ENCODE results near the gene TNXB.
"Not testable (repeated sequence)": the region's sequence is repeated elsewhere in the genome, so short reads cannot be mapped to it uniquely, and the experiment has no call there.

Gene TNXB

GRCh38 chr6:32050562-32050961, 58.6 kb downstream of the TNXB start:
- Histone ChIP-seq H3K4me1 (ENCODE audit: control insufficient read depth, low read depth, low read length) (no peaks in the 10 kb centered on the region), H3K27ac (ENCODE audit: low read depth, low read length) (no peak overlapping the region), H2BK15ac (replicated peaks; ENCODE audit: low read depth) (no peak overlapping the region), H3K4me3 (ENCODE audit: low read length) (no peak overlapping the region), H3K79me2 (ENCODE audit: control insufficient read depth, insufficient read depth, low read length) (no peaks in the 10 kb centered on the region), H3K79me1 (ENCODE audit: low read length) (no peaks in the 10 kb centered on the region), H3K18ac (ENCODE audit: low read length) (no peak overlapping the region), H2BK120ac (ENCODE audit: low read depth, low read length) (no peak overlapping the region), H4K8ac (ENCODE audit: low read depth, low read length) (no peak overlapping the region), H2BK5ac (ENCODE audit: low read length) (no peak overlapping the region), H3K56ac (ENCODE audit: low read length) (no peak overlapping the region), H3K23ac (ENCODE audit: low read length) (no peak overlapping the region), H3K4ac (ENCODE audit: low read depth, low read length) (no peak overlapping the region), H3K4me2 (ENCODE audit: low read length) (no peak overlapping the region), H4K5ac (ENCODE audit: low read length) (no peak overlapping the region), H3K27me3 (ENCODE audit: insufficient read depth, low read length, poor library complexity) (no peaks in the 10 kb centered on the region), H3K9ac (ENCODE audit: low read length) (no peak overlapping the region), H2AK5ac (ENCODE audit: low read length) (no peak overlapping the region), H3K36me3 (ENCODE audit: control insufficient read depth, insufficient read depth, low read length) (no peaks in the 10 kb centered on the region)
- no CpG with 5 or more reads among the region's 5 CpGs for WGBS (ENCODE audit: extremely low coverage, insufficient coverage, low lambda C conversion rate)
- no peak for DNase-seq

DNA sequence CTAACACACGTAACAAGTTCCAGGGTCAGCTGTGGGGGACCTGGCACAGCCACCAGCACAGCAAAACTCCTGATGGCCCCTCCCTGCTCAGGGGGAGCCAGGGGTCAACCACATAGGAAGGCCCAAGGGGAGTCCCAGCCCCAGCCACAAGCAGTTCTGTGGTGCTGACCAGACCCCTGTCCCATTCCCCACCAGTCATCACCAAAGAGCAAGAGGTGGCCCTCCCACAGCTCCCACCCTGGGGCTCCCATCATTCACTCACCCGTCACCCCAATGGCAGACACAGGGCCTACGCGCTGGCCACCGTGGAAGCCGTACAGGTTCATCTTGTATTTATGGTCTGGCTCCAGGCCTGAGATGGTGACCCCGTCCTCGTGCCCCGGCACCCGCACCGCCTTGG, 59.4 kb downstream of the TNXB start:
- H3K9ac ChIP-seq (ENCODE audit: low read length); H4K5ac ChIP-seq (ENCODE audit: low read length); H3K4me2 ChIP-seq (ENCODE audit: low read length); H3K79me1 ChIP-seq (ENCODE audit: low read length); DNase-seq; H3K79me2 ChIP-seq (ENCODE audit: control insufficient read depth, insufficient read depth, low read length); H2AK5ac ChIP-seq (ENCODE audit: low read length); H3K36me3 ChIP-seq (ENCODE audit: control insufficient read depth, insufficient read depth, low read length); H2BK15ac ChIP-seq (replicated peaks; ENCODE audit: low read depth); H3K56ac ChIP-seq (ENCODE audit: low read length); H3K27me3 ChIP-seq (ENCODE audit: insufficient read depth, low read length, poor library complexity); H4K8ac ChIP-seq (ENCODE audit: low read depth, low read length); H2BK120ac ChIP-seq (ENCODE audit: low read depth, low read length); H3K4me3 ChIP-seq (ENCODE audit: low read length); H2BK5ac ChIP-seq (ENCODE audit: low read length); H3K23ac ChIP-seq (ENCODE audit: low read length); H3K4me1 ChIP-seq (ENCODE audit: control insufficient read depth, low read depth, low read length); H3K27ac ChIP-seq (ENCODE audit: low read depth, low read length); H3K18ac ChIP-seq (ENCODE audit: low read length); H3K4ac ChIP-seq (ENCODE audit: low read depth, low read length): not testable (repeated sequence)
- no CpG with 5 or more reads among the region's 11 CpGs for WGBS (ENCODE audit: extremely low coverage, insufficient coverage, low lambda C conversion rate)

DNA sequence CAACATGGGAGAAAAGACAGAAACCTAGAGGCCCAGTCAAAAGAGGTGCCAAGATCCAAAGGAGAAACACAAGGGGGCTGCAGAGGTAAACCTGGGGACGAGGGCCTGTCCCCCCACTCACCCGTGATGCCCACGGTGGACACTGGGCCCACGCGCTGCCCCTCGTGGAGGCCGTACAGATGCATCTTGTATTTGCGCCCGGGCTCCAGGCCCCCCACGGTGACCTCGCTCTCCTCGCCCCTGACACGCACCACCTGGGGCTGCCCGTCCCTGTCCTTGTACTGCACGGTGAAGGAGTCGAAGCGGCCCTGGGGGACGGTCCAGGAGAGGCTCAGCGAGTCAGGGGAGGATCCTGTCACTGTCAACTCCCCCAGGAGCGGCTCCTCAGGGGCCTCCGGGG, 60.0 kb downstream of the TNXB start:
- not testable (repeated sequence) for H3K4ac ChIP-seq (ENCODE audit: low read depth, low read length); DNase-seq; H3K36me3 ChIP-seq (ENCODE audit: control insufficient read depth, insufficient read depth, low read length); H3K4me2 ChIP-seq (ENCODE audit: low read length); H4K5ac ChIP-seq (ENCODE audit: low read length); H3K9ac ChIP-seq (ENCODE audit: low read length); H3K79me1 ChIP-seq (ENCODE audit: low read length); H2BK120ac ChIP-seq (ENCODE audit: low read depth, low read length); H2AK5ac ChIP-seq (ENCODE audit: low read length); H3K18ac ChIP-seq (ENCODE audit: low read length); H2BK15ac ChIP-seq (replicated peaks; ENCODE audit: low read depth); H3K79me2 ChIP-seq (ENCODE audit: control insufficient read depth, insufficient read depth, low read length); H3K56ac ChIP-seq (ENCODE audit: low read length); H3K27me3 ChIP-seq (ENCODE audit: insufficient read depth, low read length, poor library complexity); H3K27ac ChIP-seq (ENCODE audit: low read depth, low read length); H4K8ac ChIP-seq (ENCODE audit: low read depth, low read length); H2BK5ac ChIP-seq (ENCODE audit: low read length); H3K4me1 ChIP-seq (ENCODE audit: control insufficient read depth, low read depth, low read length); H3K4me3 ChIP-seq (ENCODE audit: low read length); H3K23ac ChIP-seq (ENCODE audit: low read length)
- WGBS (ENCODE audit: extremely low coverage, insufficient coverage, low lambda C conversion rate) = no CpG with 5 or more reads among the region's 21 CpGs

GRCh38 chr6:32047855-32048766, 61.0 kb downstream of the TNXB start:
- Histone ChIP-seq H4K8ac (ENCODE audit: low read depth, low read length) (no peak overlapping the region), H2BK5ac (ENCODE audit: low read length) (no peak overlapping the region), H3K36me3 (ENCODE audit: control insufficient read depth, insufficient read depth, low read length) (no peaks in the 10 kb centered on the region), H2AK5ac (ENCODE audit: low read length) (no peak overlapping the region), H3K4me1 (ENCODE audit: control insufficient read depth, low read depth, low read length) (no peaks in the 10 kb centered on the region), H3K79me2 (ENCODE audit: control insufficient read depth, insufficient read depth, low read length) (no peaks in the 10 kb centered on the region), H4K5ac (ENCODE audit: low read length) (no peak overlapping the region), H3K4me3 (ENCODE audit: low read length) (no peak overlapping the region), H2BK15ac (replicated peaks; ENCODE audit: low read depth) (no peak overlapping the region), H3K4ac (ENCODE audit: low read depth, low read length) (no peak overlapping the region), H3K9ac (ENCODE audit: low read length) (peak overlapping the region; percentile 31), H3K56ac (ENCODE audit: low read length) (peak overlapping the region; percentile 62), H2BK120ac (ENCODE audit: low read depth, low read length) (no peak overlapping the region), H3K23ac (ENCODE audit: low read length) (no peak overlapping the region), H3K27me3 (ENCODE audit: insufficient read depth, low read length, poor library complexity) (no peaks in the 10 kb centered on the region), H3K4me2 (ENCODE audit: low read length) (no peak overlapping the region), H3K18ac (ENCODE audit: low read length) (no peak overlapping the region), H3K79me1 (ENCODE audit: low read length) (no peaks in the 10 kb centered on the region), H3K27ac (ENCODE audit: low read depth, low read length) (no peak overlapping the region)
- WGBS (ENCODE audit: extremely low coverage, insufficient coverage, low lambda C conversion rate) = no CpG with 5 or more reads among the region's 42 CpGs
- peak; percentile 71 for DNase-seq

DNA sequence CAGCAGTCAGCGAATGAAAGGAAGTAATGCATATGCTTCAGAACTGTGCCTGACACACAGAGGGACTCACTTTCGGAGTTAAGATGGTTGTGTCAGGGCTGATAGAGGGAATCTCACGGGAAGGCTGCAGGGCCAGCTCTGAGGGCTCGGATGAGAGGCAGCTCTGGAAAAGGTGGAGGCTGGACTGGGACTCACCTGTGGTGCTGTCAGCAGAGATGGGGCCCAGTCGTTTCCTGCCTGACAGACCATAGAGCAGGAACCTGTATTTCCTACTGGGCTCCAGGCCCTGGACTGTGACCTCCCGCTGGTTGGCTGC, 61.6 kb downstream of the TNXB start:
- Histone ChIP-seq H3K23ac (ENCODE audit: low read length) (no peak overlapping the region), H3K36me3 (ENCODE audit: control insufficient read depth, insufficient read depth, low read length) (no peaks in the 10 kb centered on the region), H3K9ac (ENCODE audit: low read length) (no peak overlapping the region), H3K27ac (ENCODE audit: low read depth, low read length) (no peak overlapping the region), H3K4ac (ENCODE audit: low read depth, low read length) (no peak overlapping the region), H3K18ac (ENCODE audit: low read length) (no peak overlapping the region), H4K5ac (ENCODE audit: low read length) (no peak overlapping the region), H2BK5ac (ENCODE audit: low read length) (no peak overlapping the region), H2BK120ac (ENCODE audit: low read depth, low read length) (no peak overlapping the region), H3K27me3 (ENCODE audit: insufficient read depth, low read length, poor library complexity) (no peaks in the 10 kb centered on the region), H3K79me2 (ENCODE audit: control insufficient read depth, insufficient read depth, low read length) (no peaks in the 10 kb centered on the region), H3K4me1 (ENCODE audit: control insufficient read depth, low read depth, low read length) (no peaks in the 10 kb centered on the region), H3K56ac (ENCODE audit: low read length) (no peak overlapping the region), H3K4me3 (ENCODE audit: low read length) (no peak overlapping the region), H2BK15ac (replicated peaks; ENCODE audit: low read depth) (no peak overlapping the region), H3K79me1 (ENCODE audit: low read length) (no peaks in the 10 kb centered on the region), H2AK5ac (ENCODE audit: low read length) (no peak overlapping the region), H4K8ac (ENCODE audit: low read depth, low read length) (no peak overlapping the region), H3K4me2 (ENCODE audit: low read length) (no peak overlapping the region)
- no CpG with 5 or more reads among the region's 6 CpGs for WGBS (ENCODE audit: extremely low coverage, insufficient coverage, low lambda C conversion rate)
- DNase-seq = no peak

- Histone ChIP-seq H3K79me2 (ENCODE audit: control insufficient read depth, insufficient read depth, low read length) (no peaks in the 10 kb centered on the region), H3K56ac (ENCODE audit: low read length) (no peak overlapping the region), H3K79me1 (ENCODE audit: low read length) (no peaks in the 10 kb centered on the region), H2AK5ac (ENCODE audit: low read length) (no peak overlapping the region), H2BK5ac (ENCODE audit: low read length) (no peak overlapping the region), H4K8ac (ENCODE audit: low read depth, low read length) (no peak overlapping the region), H2BK120ac (ENCODE audit: low read depth, low read length) (no peak overlapping the region), H3K23ac (ENCODE audit: low read length) (no peak overlapping the region), H3K4me1 (ENCODE audit: control insufficient read depth, low read depth, low read length) (no peaks in the 10 kb centered on the region), H3K4me2 (ENCODE audit: low read length) (no peak overlapping the region), H3K27me3 (ENCODE audit: insufficient read depth, low read length, poor library complexity) (no peaks in the 10 kb centered on the region), H4K5ac (ENCODE audit: low read length) (no peak overlapping the region), H2BK15ac (replicated peaks; ENCODE audit: low read depth) (no peak overlapping the region), H3K36me3 (ENCODE audit: control insufficient read depth, insufficient read depth, low read length) (no peaks in the 10 kb centered on the region), H3K4ac (ENCODE audit: low read depth, low read length) (no peak overlapping the region), H3K18ac (ENCODE audit: low read length) (no peak overlapping the region), H3K27ac (ENCODE audit: low read depth, low read length) (no peak overlapping the region), H3K4me3 (ENCODE audit: low read length) (no peak overlapping the region), H3K9ac (ENCODE audit: low read length) (no peak overlapping the region)
- no CpG with 5 or more reads among the region's 11 CpGs for WGBS (ENCODE audit: extremely low coverage, insufficient coverage, low lambda C conversion rate)
- DNase-seq = peak; percentile 71
These were observed 62.1 kb downstream of the TNXB start for GRCh38 chr6:32047084-32047478.
